BJ (cell line): ENCODE data around the gene RXFP4. TPM values are rescaled to one million over a fixed set of nuclear protein-coding genes. Genes with fewer than 3 reads are reported as not detected.

Experiments used
- CTCF ChIA-PET: fragments of 350-600 bp; formaldehyde crosslinking; extraction: SDS; loops from one replicate; lab custom pipeline; 2021; ENCODE audit warnings: antibody characterized with exemption, inconsistent platforms; lab: Yijun Ruan, JAX
- POLR2A ChIA-PET: fragments of 300-600 bp; sonication (Branson Sonifier 250); formaldehyde crosslinking; extraction: SDS; loops from one replicate; lab custom pipeline; 2021; ENCODE audit warnings: antibody characterized with exemption; lab: Charles Lee
- DNase-seq: peaks from one replicate; pipeline ENCODE4 v3.0.0-alpha.2; 2011; ENCODE audit warnings: low read depth
- H3K27me3 ChIP-seq: 2 replicates; pipeline ENCODE4 v1.6.0; 2011; ENCODE audit warnings: low read length; ENCODE audit not compliant: control insufficient read depth, insufficient read depth
- H3K36me3 ChIP-seq: 2 replicates; pipeline ENCODE4 v1.5.1; 2011; ENCODE audit warnings: low read length; ENCODE audit not compliant: control insufficient read depth, insufficient read depth
- H3K4me3 ChIP-seq: 2 replicates; pipeline ENCODE4 v1.5.1; 2011; ENCODE audit warnings: low read depth, mild to moderate bottlenecking, control low read depth, low read length
- CTCF ChIP-seq: IDR thresholded peaks from 2 replicates; pipeline ENCODE4 v1.5.1; 2011; ENCODE audit warnings: low read depth, mild to moderate bottlenecking, control low read depth, inconsistent platforms, low read length, moderate library complexity; ENCODE audit not compliant: insufficient read depth
- polyA plus RNA-seq: library from polyadenylated mRNA; depleted of rRNA; stranded (reverse); fragments of >200 nt; gene quantifications from 2 replicates; pipeline ENCODE4 v1.2.3, GENCODE V29; 2011

RXFP4 gene
- polyA plus RNA-seq, 1 experiment: not detected

- no peak for DNase-seq
- no peak for TF ChIP-seq CTCF
- H3K4me3 ChIP-seq: no peak overlapping the region
- CTCF ChIA-PET: interaction anchor here (1.2 to 1.6 kb wide), 3 partner anchors 9 to 42 kb away, joined by 4 to 6 read pairs (median 4); no protein-coding TSS in a partner anchor
- POLR2A ChIA-PET: no interaction called here
- peaks cover 48% of the 10 kb centered on the region for H3K36me3 ChIP-seq
- H3K27me3 ChIP-seq: no peaks in the 10 kb centered on the region
Observed at GRCh38 chr1:155947292-155947691, 5.9 kb downstream of the RXFP4 start.

GRCh38 chr1:155947741-155948140 lies 6.3 kb downstream of the RXFP4 start:
- no peaks in the 10 kb centered on the region for H3K27me3 ChIP-seq
- CTCF ChIA-PET: interaction anchor here (1.2 to 1.6 kb wide), 4 partner anchors 10 to 42 kb away, joined by 4 to 6 read pairs (median 4); no protein-coding TSS in a partner anchor
- no peak for TF ChIP-seq CTCF
- no peak for DNase-seq
- POLR2A ChIA-PET: no interaction called here
- H3K4me3 ChIP-seq: no peak overlapping the region
- peaks cover 53% of the 10 kb centered on the region for H3K36me3 ChIP-seq

GRCh38 chr1:155950829-155951228 lies 9.4 kb downstream of the RXFP4 start:
- Histone ChIP-seq H3K36me3 (peaks cover 64% of the 10 kb centered on the region), H3K4me3 (no peak overlapping the region), H3K27me3 (no peaks in the 10 kb centered on the region)
- DNase-seq: no peak
- CTCF ChIA-PET: interaction anchor here (1.2 kb wide), 2 partner anchors 27 to 38 kb away, joined by 3 to 5 read pairs; partner anchors contain the start of gene ARHGEF2
- no peak for TF ChIP-seq CTCF
- POLR2A ChIA-PET: no interaction called here

GRCh38 chr1:155951753-155952504 lies 10.5 kb downstream of the RXFP4 start:
- Histone ChIP-seq H3K36me3 (peaks cover 55% of the 10 kb centered on the region), H3K27me3 (no peaks in the 10 kb centered on the region), H3K4me3 (no peak overlapping the region)
- CTCF ChIA-PET: interaction anchor here (0.6 to 1.4 kb wide), 3 partner anchors 17 to 38 kb away, joined by 3 read pairs; no protein-coding TSS in a partner anchor
- DNase-seq: no peak
- TF ChIP-seq CTCF: no peak
- POLR2A ChIA-PET: no interaction called here

GRCh38 chr1:155952505-155952890 lies 11.1 kb downstream of the RXFP4 start:
- ChIA-PET POLR2A (no interaction called here), CTCF (interaction anchor here (0.6 to 1.4 kb wide), 2 partner anchors 18 to 37 kb away, joined by 3 read pairs; no protein-coding TSS in a partner anchor)
- H3K36me3 ChIP-seq: peaks cover 53% of the 10 kb centered on the region
- H3K4me3 ChIP-seq: no peak overlapping the region
- H3K27me3 ChIP-seq: no peaks in the 10 kb centered on the region
- no peak for TF ChIP-seq CTCF
- DNase-seq: no peak
